K562 (cell line): ENCODE results near the gene ABHD16A. TPM values are rescaled to one million over a fixed set of nuclear protein-coding genes. Genes with fewer than 3 reads are reported as not detected.

Experiments used
- ETV1 ChIP-seq: fragments of 450-650 bp; conservative IDR thresholded peaks from 2 replicates; pipeline ENCODE4 v1.6.1; 2016; ENCODE audit warnings: missing genetic modification characterization, control low read depth, low read depth, missing compliant biosample characterization
- IFI16 ChIP-seq: fragments of 250-450 bp; sonication (Bioruptor Pico); IDR thresholded peaks from 2 replicates; pipeline ENCODE4 v2.1.2; 2022; ENCODE audit warnings: mild to moderate bottlenecking, inconsistent platforms
- SOX6 ChIP-seq: fragments of 450-650 bp; IDR thresholded peaks from 2 replicates; pipeline ENCODE4 v1.6.1; 2014; ENCODE audit warnings: mild to moderate bottlenecking
- SRF ChIP-seq, 2 experiments: fragments of 250-450, 450-650 bp in 1 of 2; sonication (Bioruptor Pico) in 1 of 2; sonication (generic) in 1 of 2; formaldehyde crosslinking; IDR thresholded peaks; 2 replicates each; pipeline versions ENCODE4 v1.5.0 to v1.5.1; 2020 to 2022; ENCODE audit warnings: mild to moderate bottlenecking in 1 of 2, missing genetic modification reagents in 1 of 2
- polyA plus RNA-seq, 8 experiments: library from polyadenylated mRNA; depleted of rRNA in 4 of 8; stranded (reverse) in 5 of 8; unstranded in 3 of 8; fragments of >200 nt; fragmentation: Nextera tagmentation in 2 of 8; fragmentation: Illumina TruSeq in 1 of 8; extraction: Ambion mirVana in 2 of 8; extraction: Trizol in 1 of 8; gene quantifications; 2 replicates each; pipeline versions ENCODE4 v1.2.1 to v1.2.3, GENCODE V29; 2011 to 2014; ENCODE audit warnings: inconsistent platforms in 1 of 8, missing spikeins in 1 of 8
- total RNA-seq, 7 experiments: library from RNA; depleted of rRNA in 6 of 7; stranded (reverse); fragments of >200 nt in 6 of 7; fragmentation: Illumina TruSeq in 2 of 7; extraction: Trizol in 2 of 7; gene quantifications; 2 replicates each; pipeline versions ENCODE4 v1.2.1 to v1.2.3, GENCODE V29; 2011 to 2021; ENCODE audit warnings: low replicate concordance in 1 of 7
- TF ChIP-seq, protein P1 (sequence below): sonication (generic); formaldehyde crosslinking; IDR thresholded peaks from 2 replicates; pipeline ENCODE4 v1.8.0; 2023; ENCODE audit warnings: missing genetic modification reagents, mild to moderate bottlenecking, borderline replicate concordance
- TF ChIP-seq, protein P2 (sequence below), 2 experiments: fragments of 450-650 bp in 1 of 2; IDR thresholded peaks; 2 replicates each; pipeline ENCODE4 v1.6.1; 2011 to 2017; ENCODE audit warnings: low read depth in 2 of 2, antibody characterized with exemption in 1 of 2, borderline replicate concordance in 1 of 2, low read length in 1 of 2, mild to moderate bottlenecking in 1 of 2, mixed read lengths in 1 of 2; ENCODE audit not compliant: control insufficient read depth in 1 of 2
- TF ChIP-seq, protein P3 (sequence below): fragments of 450-650 bp; IDR thresholded peaks from 2 replicates; pipeline ENCODE4 v1.6.1; 2016; ENCODE audit warnings: antibody characterized with exemption
- TF ChIP-seq, protein P4 (sequence below): fragments of 450-650 bp; IDR thresholded peaks from 2 replicates; pipeline ENCODE4 v1.6.1; 2016; ENCODE audit warnings: low read depth

Gene ABHD16A
- total and polyA plus RNA-seq, 9 of the 15 experiments (the other 6 are each of a cell fraction or from before 2014, with no cell fraction given) = 25.8 to 120 (median 81.6) TPM

DNA sequence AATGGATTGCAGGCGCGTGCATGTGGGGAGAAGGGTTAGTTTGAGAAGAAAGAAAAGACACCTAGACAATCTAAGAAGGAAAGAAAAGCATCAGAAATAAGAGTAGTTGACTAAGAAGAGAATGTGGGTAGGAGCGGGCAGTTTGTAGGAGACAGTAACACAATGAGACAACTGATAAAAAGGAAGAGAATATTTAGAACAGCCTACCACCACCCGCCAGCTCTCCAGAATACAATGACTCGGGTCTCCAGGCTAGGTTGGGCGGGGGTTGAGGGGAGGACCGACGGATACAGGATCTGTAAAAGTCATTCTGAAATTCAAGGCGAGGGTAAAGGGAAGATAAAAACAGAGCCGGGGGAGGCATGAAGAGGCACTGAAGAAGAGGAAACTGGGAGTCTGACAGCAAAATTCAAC, 712 bp downstream of the ABHD16A start (continued):
- TF ChIP-seq, protein P1, sequence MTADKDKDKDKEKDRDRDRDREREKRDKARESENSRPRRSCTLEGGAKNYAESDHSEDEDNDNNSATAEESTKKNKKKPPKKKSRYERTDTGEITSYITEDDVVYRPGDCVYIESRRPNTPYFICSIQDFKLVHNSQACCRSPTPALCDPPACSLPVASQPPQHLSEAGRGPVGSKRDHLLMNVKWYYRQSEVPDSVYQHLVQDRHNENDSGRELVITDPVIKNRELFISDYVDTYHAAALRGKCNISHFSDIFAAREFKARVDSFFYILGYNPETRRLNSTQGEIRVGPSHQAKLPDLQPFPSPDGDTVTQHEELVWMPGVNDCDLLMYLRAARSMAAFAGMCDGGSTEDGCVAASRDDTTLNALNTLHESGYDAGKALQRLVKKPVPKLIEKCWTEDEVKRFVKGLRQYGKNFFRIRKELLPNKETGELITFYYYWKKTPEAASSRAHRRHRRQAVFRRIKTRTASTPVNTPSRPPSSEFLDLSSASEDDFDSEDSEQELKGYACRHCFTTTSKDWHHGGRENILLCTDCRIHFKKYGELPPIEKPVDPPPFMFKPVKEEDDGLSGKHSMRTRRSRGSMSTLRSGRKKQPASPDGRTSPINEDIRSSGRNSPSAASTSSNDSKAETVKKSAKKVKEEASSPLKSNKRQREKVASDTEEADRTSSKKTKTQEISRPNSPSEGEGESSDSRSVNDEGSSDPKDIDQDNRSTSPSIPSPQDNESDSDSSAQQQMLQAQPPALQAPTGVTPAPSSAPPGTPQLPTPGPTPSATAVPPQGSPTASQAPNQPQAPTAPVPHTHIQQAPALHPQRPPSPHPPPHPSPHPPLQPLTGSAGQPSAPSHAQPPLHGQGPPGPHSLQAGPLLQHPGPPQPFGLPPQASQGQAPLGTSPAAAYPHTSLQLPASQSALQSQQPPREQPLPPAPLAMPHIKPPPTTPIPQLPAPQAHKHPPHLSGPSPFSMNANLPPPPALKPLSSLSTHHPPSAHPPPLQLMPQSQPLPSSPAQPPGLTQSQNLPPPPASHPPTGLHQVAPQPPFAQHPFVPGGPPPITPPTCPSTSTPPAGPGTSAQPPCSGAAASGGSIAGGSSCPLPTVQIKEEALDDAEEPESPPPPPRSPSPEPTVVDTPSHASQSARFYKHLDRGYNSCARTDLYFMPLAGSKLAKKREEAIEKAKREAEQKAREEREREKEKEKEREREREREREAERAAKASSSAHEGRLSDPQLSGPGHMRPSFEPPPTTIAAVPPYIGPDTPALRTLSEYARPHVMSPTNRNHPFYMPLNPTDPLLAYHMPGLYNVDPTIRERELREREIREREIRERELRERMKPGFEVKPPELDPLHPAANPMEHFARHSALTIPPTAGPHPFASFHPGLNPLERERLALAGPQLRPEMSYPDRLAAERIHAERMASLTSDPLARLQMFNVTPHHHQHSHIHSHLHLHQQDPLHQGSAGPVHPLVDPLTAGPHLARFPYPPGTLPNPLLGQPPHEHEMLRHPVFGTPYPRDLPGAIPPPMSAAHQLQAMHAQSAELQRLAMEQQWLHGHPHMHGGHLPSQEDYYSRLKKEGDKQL = peak; percentile 97; the same call in 1 of the 2 replicates
- 0 out of 4 replicates have a peak, but pooled peaks of 1 of the 2 experiments have one; percentile 2 for TF ChIP-seq SRF (CRISPR knock-in tag; IDR thresholded peaks at IDR 0.05)
- no peak for TF ChIP-seq SOX6
- TF ChIP-seq, protein P2, sequence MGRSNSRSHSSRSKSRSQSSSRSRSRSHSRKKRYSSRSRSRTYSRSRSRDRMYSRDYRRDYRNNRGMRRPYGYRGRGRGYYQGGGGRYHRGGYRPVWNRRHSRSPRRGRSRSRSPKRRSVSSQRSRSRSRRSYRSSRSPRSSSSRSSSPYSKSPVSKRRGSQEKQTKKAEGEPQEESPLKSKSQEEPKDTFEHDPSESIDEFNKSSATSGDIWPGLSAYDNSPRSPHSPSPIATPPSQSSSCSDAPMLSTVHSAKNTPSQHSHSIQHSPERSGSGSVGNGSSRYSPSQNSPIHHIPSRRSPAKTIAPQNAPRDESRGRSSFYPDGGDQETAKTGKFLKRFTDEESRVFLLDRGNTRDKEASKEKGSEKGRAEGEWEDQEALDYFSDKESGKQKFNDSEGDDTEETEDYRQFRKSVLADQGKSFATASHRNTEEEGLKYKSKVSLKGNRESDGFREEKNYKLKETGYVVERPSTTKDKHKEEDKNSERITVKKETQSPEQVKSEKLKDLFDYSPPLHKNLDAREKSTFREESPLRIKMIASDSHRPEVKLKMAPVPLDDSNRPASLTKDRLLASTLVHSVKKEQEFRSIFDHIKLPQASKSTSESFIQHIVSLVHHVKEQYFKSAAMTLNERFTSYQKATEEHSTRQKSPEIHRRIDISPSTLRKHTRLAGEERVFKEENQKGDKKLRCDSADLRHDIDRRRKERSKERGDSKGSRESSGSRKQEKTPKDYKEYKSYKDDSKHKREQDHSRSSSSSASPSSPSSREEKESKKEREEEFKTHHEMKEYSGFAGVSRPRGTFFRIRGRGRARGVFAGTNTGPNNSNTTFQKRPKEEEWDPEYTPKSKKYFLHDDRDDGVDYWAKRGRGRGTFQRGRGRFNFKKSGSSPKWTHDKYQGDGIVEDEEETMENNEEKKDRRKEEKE (IDR thresholded peaks at IDR 0.05; ENCODE audit: borderline replicate concordance in 1 of 2, control insufficient read depth in 1 of 2, low read depth in 2 of 2, low read length in 1 of 2) = no peak
- TF ChIP-seq IFI16 = no peak
- TF ChIP-seq ETV1 = no peak
- TF ChIP-seq, protein P3, sequence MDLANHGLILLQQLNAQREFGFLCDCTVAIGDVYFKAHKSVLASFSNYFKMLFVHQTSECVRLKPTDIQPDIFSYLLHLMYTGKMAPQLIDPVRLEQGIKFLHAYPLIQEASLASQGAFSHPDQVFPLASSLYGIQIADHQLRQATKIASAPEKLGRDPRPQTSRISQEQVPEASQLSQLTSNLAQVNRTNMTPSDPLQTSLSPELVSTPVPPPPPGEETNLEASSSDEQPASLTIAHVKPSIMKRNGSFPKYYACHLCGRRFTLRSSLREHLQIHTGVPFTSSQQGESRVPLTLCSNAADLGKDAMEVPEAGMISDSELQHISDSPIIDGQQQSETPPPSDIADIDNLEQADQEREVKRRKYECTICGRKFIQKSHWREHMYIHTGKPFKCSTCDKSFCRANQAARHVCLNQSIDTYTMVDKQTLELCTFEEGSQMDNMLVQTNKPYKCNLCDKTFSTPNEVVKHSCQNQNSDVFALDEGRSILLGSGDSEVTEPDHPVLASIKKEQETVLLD = no peak
- TF ChIP-seq, protein P4, sequence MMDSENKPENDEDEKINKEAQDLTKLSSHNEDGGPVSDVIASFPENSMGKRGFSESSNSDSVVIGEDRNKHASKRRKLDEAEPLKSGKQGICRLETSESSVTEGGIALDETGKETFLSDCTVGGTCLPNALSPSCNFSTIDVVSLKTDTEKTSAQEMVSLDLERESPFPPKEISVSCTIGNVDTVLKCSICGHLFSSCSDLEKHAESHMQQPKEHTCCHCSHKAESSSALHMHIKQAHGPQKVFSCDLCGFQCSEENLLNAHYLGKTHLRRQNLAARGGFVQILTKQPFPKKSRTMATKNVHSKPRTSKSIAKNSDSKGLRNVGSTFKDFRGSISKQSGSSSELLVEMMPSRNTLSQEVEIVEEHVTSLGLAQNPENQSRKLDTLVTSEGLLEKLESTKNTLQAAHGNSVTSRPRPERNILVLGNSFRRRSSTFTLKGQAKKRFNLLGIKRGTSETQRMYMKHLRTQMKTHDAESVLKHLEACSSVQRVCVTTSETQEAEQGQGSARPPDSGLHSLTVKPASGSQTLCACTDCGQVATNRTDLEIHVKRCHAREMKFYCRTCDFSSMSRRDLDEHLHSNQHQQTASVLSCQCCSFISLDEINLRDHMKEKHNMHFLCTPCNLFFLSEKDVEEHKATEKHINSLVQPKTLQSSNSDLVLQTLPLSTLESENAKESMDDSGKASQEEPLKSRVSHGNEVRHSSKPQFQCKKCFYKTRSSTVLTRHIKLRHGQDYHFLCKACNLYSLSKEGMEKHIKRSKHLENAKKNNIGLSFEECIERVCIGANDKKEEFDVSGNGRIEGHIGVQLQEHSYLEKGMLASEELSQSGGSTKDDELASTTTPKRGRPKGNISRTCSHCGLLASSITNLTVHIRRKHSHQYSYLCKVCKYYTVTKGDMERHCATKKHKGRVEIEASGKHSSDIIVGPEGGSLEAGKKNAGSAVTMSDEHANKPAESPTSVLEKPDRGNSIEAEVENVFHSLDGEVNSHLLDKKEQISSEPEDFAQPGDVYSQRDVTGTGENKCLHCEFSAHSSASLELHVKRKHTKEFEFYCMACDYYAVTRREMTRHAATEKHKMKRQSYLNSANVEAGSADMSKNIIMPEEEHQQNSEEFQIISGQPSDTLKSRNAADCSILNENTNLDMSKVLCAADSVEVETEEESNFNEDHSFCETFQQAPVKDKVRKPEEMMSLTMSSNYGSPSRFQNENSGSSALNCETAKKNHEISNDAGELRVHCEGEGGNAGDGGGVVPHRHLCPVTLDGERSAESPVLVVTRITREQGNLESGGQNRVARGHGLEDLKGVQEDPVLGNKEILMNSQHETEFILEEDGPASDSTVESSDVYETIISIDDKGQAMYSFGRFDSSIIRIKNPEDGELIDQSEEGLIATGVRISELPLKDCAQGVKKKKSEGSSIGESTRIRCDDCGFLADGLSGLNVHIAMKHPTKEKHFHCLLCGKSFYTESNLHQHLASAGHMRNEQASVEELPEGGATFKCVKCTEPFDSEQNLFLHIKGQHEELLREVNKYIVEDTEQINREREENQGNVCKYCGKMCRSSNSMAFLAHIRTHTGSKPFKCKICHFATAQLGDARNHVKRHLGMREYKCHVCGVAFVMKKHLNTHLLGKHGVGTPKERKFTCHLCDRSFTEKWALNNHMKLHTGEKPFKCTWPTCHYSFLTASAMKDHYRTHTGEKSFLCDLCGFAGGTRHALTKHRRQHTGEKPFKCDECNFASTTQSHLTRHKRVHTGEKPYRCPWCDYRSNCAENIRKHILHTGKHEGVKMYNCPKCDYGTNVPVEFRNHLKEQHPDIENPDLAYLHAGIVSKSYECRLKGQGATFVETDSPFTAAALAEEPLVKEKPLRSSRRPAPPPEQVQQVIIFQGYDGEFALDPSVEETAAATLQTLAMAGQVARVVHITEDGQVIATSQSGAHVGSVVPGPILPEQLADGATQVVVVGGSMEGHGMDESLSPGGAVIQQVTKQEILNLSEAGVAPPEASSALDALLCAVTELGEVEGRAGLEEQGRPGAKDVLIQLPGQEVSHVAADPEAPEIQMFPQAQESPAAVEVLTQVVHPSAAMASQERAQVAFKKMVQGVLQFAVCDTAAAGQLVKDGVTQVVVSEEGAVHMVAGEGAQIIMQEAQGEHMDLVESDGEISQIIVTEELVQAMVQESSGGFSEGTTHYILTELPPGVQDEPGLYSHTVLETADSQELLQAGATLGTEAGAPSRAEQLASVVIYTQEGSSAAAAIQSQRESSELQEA = no peak
